SK-N-SH treated with all-trans-retinoic acid at 6 μM for 48 hours (cell line): ENCODE data around the gene PTPN6.

Source experiments
- ATAC-seq: fragments of 200-7000 bp; cut with Tn5 transposase; 3 replicates; pipeline ENCODE4 v1.9.1; 2020; ENCODE audit warnings: mild to moderate bottlenecking, moderate library complexity
- ARNTL ChIP-seq: fragments of 450-650 bp; formaldehyde crosslinking; IDR thresholded peaks from 2 replicates; pipeline ENCODE4 v1.5.0; 2020; ENCODE audit warnings: low read depth, mild to moderate bottlenecking, moderate library complexity, borderline replicate concordance
- BACH2 ChIP-seq: fragments of 250-450 bp; sonication (Bioruptor Pico); IDR thresholded peaks from 2 replicates; pipeline ENCODE4 v1.9.0; 2021; ENCODE audit warnings: mild to moderate bottlenecking, borderline replicate concordance
- CSDC2 ChIP-seq: fragments of 250-450 bp; sonication (Bioruptor Pico); IDR thresholded peaks from 2 replicates; pipeline ENCODE4 v1.5.0; 2020; ENCODE audit warnings: mild to moderate bottlenecking, moderate library complexity
- CSRNP3 ChIP-seq: fragments of 250-450 bp; sonication (Bioruptor Pico); IDR thresholded peaks from 2 replicates; pipeline ENCODE4 v1.5.1; 2021; ENCODE audit warnings: mild to moderate bottlenecking, moderate library complexity
- ESRRG ChIP-seq: fragments of 250-450 bp; sonication (Bioruptor Pico); IDR thresholded peaks from 2 replicates; pipeline ENCODE4 v1.6.1; 2021; ENCODE audit warnings: mild to moderate bottlenecking
- GLIS3 ChIP-seq: fragments of 250-450 bp; sonication (Bioruptor Pico); IDR thresholded peaks from 2 replicates; pipeline ENCODE4 v1.5.0; 2020; ENCODE audit warnings: mild to moderate bottlenecking, moderate library complexity
- ISL1 ChIP-seq: fragments of 250-450 bp; sonication (Bioruptor Pico); IDR thresholded peaks from 2 replicates; pipeline ENCODE4 v2.1.2; 2022; ENCODE audit warnings: mild to moderate bottlenecking, moderate library complexity
- OSR1 ChIP-seq: fragments of 250-450 bp; sonication (Bioruptor Pico); IDR thresholded peaks from 2 replicates; pipeline ENCODE4 v1.8.0; 2022; ENCODE audit warnings: moderate library complexity, mild to moderate bottlenecking, inconsistent platforms
- POU6F1 ChIP-seq: fragments of 250-450 bp; sonication (Bioruptor Pico); IDR thresholded peaks from 2 replicates; pipeline ENCODE4 v1.8.0; 2021; ENCODE audit warnings: low read depth, mild to moderate bottlenecking, moderate library complexity, borderline replicate concordance
- PPARA ChIP-seq: fragments of 250-450 bp; sonication (Bioruptor Pico); IDR thresholded peaks from 2 replicates; pipeline ENCODE4 v1.5.0; 2020; ENCODE audit warnings: mild to moderate bottlenecking, borderline replicate concordance
- RARB ChIP-seq: fragments of 250-450 bp; sonication (Bioruptor Pico); IDR thresholded peaks from 2 replicates; pipeline ENCODE4 v1.8.0; 2021; ENCODE audit warnings: mild to moderate bottlenecking, moderate library complexity
- SNAI2 ChIP-seq: fragments of 250-450 bp; sonication (Bioruptor Pico); IDR thresholded peaks from 2 replicates; pipeline ENCODE4 v1.5.0; 2020; ENCODE audit warnings: mild to moderate bottlenecking, moderate library complexity
- TCF4 ChIP-seq: fragments of 250-450 bp; sonication (Bioruptor Pico); IDR thresholded peaks from 2 replicates; pipeline ENCODE4 v1.8.0; 2021; ENCODE audit warnings: mild to moderate bottlenecking, moderate library complexity, borderline replicate concordance
- TOX ChIP-seq: fragments of 250-450 bp; sonication (Bioruptor Pico); IDR thresholded peaks from 2 replicates; pipeline ENCODE4 v1.8.0; 2021; ENCODE audit warnings: mild to moderate bottlenecking, moderate library complexity, borderline replicate concordance
- TSHZ2 ChIP-seq: fragments of 250-450 bp; sonication (Bioruptor Pico); IDR thresholded peaks from 2 replicates; pipeline ENCODE4 v1.5.0; 2020; ENCODE audit warnings: mild to moderate bottlenecking, moderate library complexity
- ZC3H10 ChIP-seq: fragments of 250-450 bp; sonication (Bioruptor Pico); IDR thresholded peaks from 2 replicates; pipeline ENCODE4 v1.5.1; 2021; ENCODE audit warnings: mild to moderate bottlenecking, moderate library complexity
- ZFP30 ChIP-seq: fragments of 450-650 bp; formaldehyde crosslinking; IDR thresholded peaks from 2 replicates; pipeline ENCODE4 v1.5.0; 2022; ENCODE audit warnings: mild to moderate bottlenecking, moderate library complexity
- ZNF565 ChIP-seq: fragments of 450-650 bp; formaldehyde crosslinking; conservative IDR thresholded peaks from 2 replicates; pipeline ENCODE4 v1.5.0; 2020; ENCODE audit warnings: low read depth, mild to moderate bottlenecking, moderate library complexity
- ZNF70 ChIP-seq: fragments of 450-650 bp; formaldehyde crosslinking; IDR thresholded peaks from 2 replicates; pipeline ENCODE4 v1.5.0; 2020; ENCODE audit warnings: mild to moderate bottlenecking, moderate library complexity
- ZNF8 ChIP-seq: fragments of 450-650 bp; formaldehyde crosslinking; IDR thresholded peaks from 2 replicates; pipeline ENCODE4 v1.5.0; 2020; ENCODE audit warnings: mild to moderate bottlenecking, moderate library complexity
- TF ChIP-seq, protein P1 (sequence below): fragments of 250-450 bp; sonication (Bioruptor Pico); IDR thresholded peaks from 2 replicates; pipeline ENCODE4 v1.5.1; 2020; ENCODE audit warnings: low read depth, mild to moderate bottlenecking, moderate library complexity
- TF ChIP-seq, protein P2 (sequence below): fragments of 250-450 bp; sonication (Bioruptor Pico); IDR thresholded peaks from 2 replicates; pipeline ENCODE4 v1.8.0; 2020; ENCODE audit warnings: mild to moderate bottlenecking, moderate library complexity, borderline replicate concordance

The PTPN6 gene

DNA sequence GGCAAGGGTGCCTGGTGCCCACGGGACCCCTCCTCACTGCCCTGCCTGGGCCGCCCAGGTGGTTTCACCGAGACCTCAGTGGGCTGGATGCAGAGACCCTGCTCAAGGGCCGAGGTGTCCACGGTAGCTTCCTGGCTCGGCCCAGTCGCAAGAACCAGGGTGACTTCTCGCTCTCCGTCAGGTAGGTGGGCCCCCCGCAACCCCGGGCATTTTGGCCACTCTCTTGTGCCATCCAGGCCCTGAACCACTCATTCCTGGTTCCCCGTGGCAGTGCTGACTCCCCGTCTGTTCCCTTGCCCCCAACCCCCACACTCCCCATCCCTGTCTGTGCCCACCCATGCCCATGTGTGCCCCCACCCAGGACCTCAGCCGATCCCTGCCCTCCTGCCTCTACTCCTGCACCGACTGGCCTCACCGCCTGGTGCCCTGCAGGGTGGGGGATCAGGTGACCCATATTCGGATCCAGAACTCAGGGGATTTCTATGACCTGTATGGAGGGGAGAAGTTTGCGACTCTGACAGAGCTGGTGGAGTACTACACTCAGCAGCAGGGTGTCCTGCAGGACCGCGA is 480 bp downstream of the PTPN6 start:
- no peak for ATAC-seq

DNA sequence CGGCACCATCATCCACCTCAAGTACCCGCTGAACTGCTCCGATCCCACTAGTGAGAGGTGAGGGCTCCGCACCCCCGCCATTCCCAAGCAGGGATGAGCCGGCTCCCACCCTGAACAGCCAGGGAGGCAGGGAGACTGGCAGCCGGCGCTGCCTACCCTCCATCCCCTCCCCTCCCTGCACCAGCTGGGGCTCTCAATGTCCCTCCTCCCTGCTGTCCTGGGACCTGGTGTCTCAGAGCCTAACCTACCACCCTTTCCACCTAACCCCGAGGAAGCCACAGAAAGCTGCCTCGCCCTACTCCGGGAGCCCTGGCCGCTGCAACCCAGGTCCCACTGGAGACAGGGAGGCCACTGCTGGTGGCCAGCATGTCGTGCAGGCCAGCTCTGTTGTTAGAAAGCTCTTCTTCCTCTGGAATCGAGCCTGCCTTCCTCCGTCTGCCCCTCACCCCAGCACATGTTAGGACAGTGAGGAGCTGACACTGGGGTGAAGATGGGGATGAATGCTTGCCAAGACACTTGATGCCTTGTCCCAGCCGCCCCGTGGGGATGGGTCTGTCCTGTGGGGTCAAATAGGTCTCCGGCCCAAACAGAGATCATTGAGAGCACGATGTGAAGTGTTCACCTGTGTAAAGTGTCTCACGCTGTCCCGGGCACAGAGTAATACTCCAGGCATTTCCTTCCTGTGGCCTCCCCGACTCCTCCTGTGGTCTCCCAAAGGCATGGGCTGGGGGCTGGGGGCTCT is 1.1 kb downstream of the PTPN6 start:
- no peak for ATAC-seq
- TF ChIP-seq PPARA (CRISPR knock-in tag) (no peak), ZNF565 (CRISPR knock-in tag) (no peak), CSDC2 (no peak), OSR1 (no peak), ZNF8 (no peak), TSHZ2 (CRISPR knock-in tag) (no peak), CSRNP3 (CRISPR knock-in tag) (no peak), ZC3H10 (CRISPR knock-in tag) (no peak), TCF4 (no peak), ISL1 (CRISPR knock-in tag) (no peak), TOX (CRISPR knock-in tag) (no peak), GLIS3 (CRISPR knock-in tag) (no peak), ARNTL (no peak)

More for the DNA sequence above, 480 bp downstream of the PTPN6 start:
- TF ChIP-seq TCF4 = no peak
- no peak for TF ChIP-seq POU6F1 (CRISPR knock-in tag)
- no peak for TF ChIP-seq ZNF70 (CRISPR knock-in tag)
- TF ChIP-seq ESRRG (CRISPR knock-in tag) = no peak
- no peak for TF ChIP-seq ZC3H10 (CRISPR knock-in tag)
- TF ChIP-seq, protein P1, sequence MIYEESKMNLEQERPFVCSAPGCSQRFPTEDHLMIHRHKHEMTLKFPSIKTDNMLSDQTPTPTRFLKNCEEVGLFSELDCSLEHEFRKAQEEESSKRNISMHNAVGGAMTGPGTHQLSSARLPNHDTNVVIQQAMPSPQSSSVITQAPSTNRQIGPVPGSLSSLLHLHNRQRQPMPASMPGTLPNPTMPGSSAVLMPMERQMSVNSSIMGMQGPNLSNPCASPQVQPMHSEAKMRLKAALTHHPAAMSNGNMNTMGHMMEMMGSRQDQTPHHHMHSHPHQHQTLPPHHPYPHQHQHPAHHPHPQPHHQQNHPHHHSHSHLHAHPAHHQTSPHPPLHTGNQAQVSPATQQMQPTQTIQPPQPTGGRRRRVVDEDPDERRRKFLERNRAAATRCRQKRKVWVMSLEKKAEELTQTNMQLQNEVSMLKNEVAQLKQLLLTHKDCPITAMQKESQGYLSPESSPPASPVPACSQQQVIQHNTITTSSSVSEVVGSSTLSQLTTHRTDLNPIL = no peak
- TF ChIP-seq TSHZ2 (CRISPR knock-in tag) = no peak
- TF ChIP-seq, protein P2, sequence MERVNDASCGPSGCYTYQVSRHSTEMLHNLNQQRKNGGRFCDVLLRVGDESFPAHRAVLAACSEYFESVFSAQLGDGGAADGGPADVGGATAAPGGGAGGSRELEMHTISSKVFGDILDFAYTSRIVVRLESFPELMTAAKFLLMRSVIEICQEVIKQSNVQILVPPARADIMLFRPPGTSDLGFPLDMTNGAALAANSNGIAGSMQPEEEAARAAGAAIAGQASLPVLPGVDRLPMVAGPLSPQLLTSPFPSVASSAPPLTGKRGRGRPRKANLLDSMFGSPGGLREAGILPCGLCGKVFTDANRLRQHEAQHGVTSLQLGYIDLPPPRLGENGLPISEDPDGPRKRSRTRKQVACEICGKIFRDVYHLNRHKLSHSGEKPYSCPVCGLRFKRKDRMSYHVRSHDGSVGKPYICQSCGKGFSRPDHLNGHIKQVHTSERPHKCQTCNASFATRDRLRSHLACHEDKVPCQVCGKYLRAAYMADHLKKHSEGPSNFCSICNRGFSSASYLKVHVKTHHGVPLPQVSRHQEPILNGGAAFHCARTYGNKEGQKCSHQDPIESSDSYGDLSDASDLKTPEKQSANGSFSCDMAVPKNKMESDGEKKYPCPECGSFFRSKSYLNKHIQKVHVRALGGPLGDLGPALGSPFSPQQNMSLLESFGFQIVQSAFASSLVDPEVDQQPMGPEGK (CRISPR knock-in tag) = no peak
- TF ChIP-seq ISL1 (CRISPR knock-in tag) = no peak
- no peak for TF ChIP-seq PPARA (CRISPR knock-in tag)
- TF ChIP-seq BACH2 (CRISPR knock-in tag) = no peak
- no peak for TF ChIP-seq CSDC2
- no peak for TF ChIP-seq TOX (CRISPR knock-in tag)
- TF ChIP-seq ZNF565 (CRISPR knock-in tag) = no peak
- no peak for TF ChIP-seq ZNF8
- TF ChIP-seq SNAI2 (CRISPR knock-in tag) = no peak
- no peak for TF ChIP-seq ZFP30 (CRISPR knock-in tag)
- TF ChIP-seq RARB (CRISPR knock-in tag) = no peak
- TF ChIP-seq GLIS3 (CRISPR knock-in tag) = no peak
- TF ChIP-seq, all 23 proteins: peak for 0
